Loucy (cell line): ENCODE results near the gene EPAS1.

ENCODE experiments used
- H2AFZ ChIP-seq: fragments of 200-600 bp; sonication (generic); 2 replicates; pipeline ENCODE4 v1.6.0; 2016; ENCODE audit warnings: antibody characterized with exemption, mild to moderate bottlenecking, low read length, moderate library complexity
- H3F3A ChIP-seq: fragments of 200-600 bp; 2 replicates; pipeline ENCODE4 v1.6.0; 2016; ENCODE audit warnings: antibody characterized with exemption, low read depth, mild to moderate bottlenecking
- H3K27me3 ChIP-seq: fragments of 200-600 bp; sonication (generic); 2 replicates; pipeline ENCODE4 v1.6.1; 2014; ENCODE audit warnings: low read length, mild to moderate bottlenecking; ENCODE audit not compliant: insufficient read depth, poor library complexity, severe bottlenecking
- H3K36me3 ChIP-seq: fragments of 200-600 bp; sonication (generic); 2 replicates; pipeline ENCODE4 v1.6.1; 2016; ENCODE audit warnings: low read length; ENCODE audit not compliant: insufficient read depth
- H3K4me1 ChIP-seq: fragments of 200-600 bp; sonication (generic); 2 replicates; pipeline ENCODE4 v1.5.1; 2014; ENCODE audit warnings: low read length, mild to moderate bottlenecking; ENCODE audit not compliant: insufficient read depth, poor library complexity, severe bottlenecking
- H3K4me2 ChIP-seq: fragments of 200-600 bp; sonication (generic); 2 replicates; pipeline ENCODE4 v1.6.0; 2014; ENCODE audit warnings: antibody characterized with exemption, low read length, low read depth, mild to moderate bottlenecking; ENCODE audit not compliant: poor library complexity, severe bottlenecking
- H3K4me3 ChIP-seq: fragments of 200-600 bp; sonication (generic); 2 replicates; pipeline ENCODE4 v1.5.1; 2014; ENCODE audit warnings: low read length, mild to moderate bottlenecking, mixed read lengths; ENCODE audit not compliant: poor library complexity, severe bottlenecking
- H3K79me2 ChIP-seq: fragments of 200-600 bp; sonication (generic); 2 replicates; pipeline ENCODE4 v1.6.1; 2014; ENCODE audit warnings: low read length; ENCODE audit not compliant: insufficient read depth
- H3K9ac ChIP-seq: fragments of 200-600 bp; sonication (generic); 2 replicates; pipeline ENCODE4 v1.6.0; 2014; ENCODE audit warnings: mild to moderate bottlenecking, low read depth, low read length, moderate library complexity; ENCODE audit not compliant: poor library complexity, severe bottlenecking
- H3K9me2 ChIP-seq: fragments of 200-600 bp; sonication (generic); replicated peaks from 2 replicates; pipeline ENCODE4 v1.6.1; 2016; ENCODE audit warnings: low read depth, low read length, mixed read lengths
- H3K9me3 ChIP-seq: fragments of 200-600 bp; sonication (generic); 2 replicates; pipeline ENCODE4 v1.6.1; 2014; ENCODE audit warnings: mild to moderate bottlenecking, antibody characterized with exemption, low read length, low read depth; ENCODE audit not compliant: insufficient read depth
- H4K20me1 ChIP-seq: fragments of 200-600 bp; sonication (generic); 2 replicates; pipeline ENCODE4 v1.6.0; 2014; ENCODE audit warnings: antibody characterized with exemption, low read length, mild to moderate bottlenecking; ENCODE audit not compliant: insufficient read depth, poor library complexity, severe bottlenecking
- CTCF ChIP-seq: fragments of 200-600 bp; sonication (generic); conservative IDR thresholded peaks from 2 replicates; pipeline ENCODE4 v1.5.1; 2014; ENCODE audit warnings: mild to moderate bottlenecking, antibody characterized with exemption, low read length
- EZH2phosphoT487 ChIP-seq: fragments of 200-600 bp; IDR thresholded peaks from 2 replicates; pipeline ENCODE4 v1.6.1; 2018; ENCODE audit warnings: antibody characterized with exemption, mild to moderate bottlenecking, moderate library complexity, borderline replicate concordance

Gene EPAS1

GRCh38 chr2:46387292-46387691, 90.1 kb downstream of the EPAS1 start:
- Histone ChIP-seq H3K4me1 (no peaks in the 10 kb centered on the region), H3K79me2 (no peaks in the 10 kb centered on the region), H3K9ac (no peak overlapping the region), H3K27me3 (no peaks in the 10 kb centered on the region), H3K36me3 (peaks cover 12% of the 10 kb centered on the region; the same call in 1 of the 2 replicates), H3K9me3 (no peaks in the 10 kb centered on the region), H2AFZ (no peak overlapping the region), H3K4me2 (no peak overlapping the region), H3K9me2 (no peaks in the 10 kb centered on the region), H3K4me3 (no peak overlapping the region), H4K20me1 (no peaks in the 10 kb centered on the region), H3F3A (no peaks in the 10 kb centered on the region)
- no peak for TF ChIP-seq EZH2phosphoT487
- no peak for TF ChIP-seq CTCF

GRCh38 chr2:46387886-46388515, 90.8 kb downstream of the EPAS1 start:
- H3K79me2 ChIP-seq: no peaks in the 10 kb centered on the region
- H3K4me2 ChIP-seq: no peak overlapping the region
- no peaks in the 10 kb centered on the region for H3F3A ChIP-seq
- H3K36me3 ChIP-seq: peaks cover 8% of the 10 kb centered on the region; the same call in 1 of the 2 replicates
- H3K9me3 ChIP-seq: no peaks in the 10 kb centered on the region
- H3K4me3 ChIP-seq: no peak overlapping the region
- H3K27me3 ChIP-seq: no peaks in the 10 kb centered on the region
- no peak overlapping the region for H2AFZ ChIP-seq
- H3K9me2 ChIP-seq: no peaks in the 10 kb centered on the region
- no peak overlapping the region for H3K9ac ChIP-seq
- H3K4me1 ChIP-seq: no peaks in the 10 kb centered on the region
- no peaks in the 10 kb centered on the region for H4K20me1 ChIP-seq
- no peak for TF ChIP-seq EZH2phosphoT487
- no peak for TF ChIP-seq CTCF

- no peaks in the 10 kb centered on the region for H4K20me1 ChIP-seq
- peaks cover 8% of the 10 kb centered on the region; the same call in 1 of the 2 replicates for H3K36me3 ChIP-seq
- H2AFZ ChIP-seq: no peak overlapping the region
- H3K4me2 ChIP-seq: no peak overlapping the region
- H3F3A ChIP-seq: no peaks in the 10 kb centered on the region
- no peak for TF ChIP-seq CTCF
- TF ChIP-seq EZH2phosphoT487: no peak
- H3K9me2 ChIP-seq: no peaks in the 10 kb centered on the region
- no peaks in the 10 kb centered on the region for H3K27me3 ChIP-seq
- H3K4me1 ChIP-seq: no peaks in the 10 kb centered on the region
- no peak overlapping the region for H3K9ac ChIP-seq
- no peak overlapping the region for H3K4me3 ChIP-seq
- no peaks in the 10 kb centered on the region for H3K9me3 ChIP-seq
- no peaks in the 10 kb centered on the region for H3K79me2 ChIP-seq
Observed at GRCh38 chr2:46388881-46389280, 91.7 kb downstream of the EPAS1 start.
